H9 (cell line): ENCODE results near the gene DMPK. TPM values are rescaled to one million over a fixed set of nuclear protein-coding genes. Genes with fewer than 3 reads are reported as not detected.
A peak's percentile ranks its signal among the peaks of the same experiment; 100 is the strongest.

ENCODE experiments used
- DNase-seq: peaks from one replicate; pipeline ENCODE4 v3.0.0-alpha.2; 2017
- H2AFZ ChIP-seq: one replicate; pipeline ENCODE4 v1.6.1; 2013; ENCODE audit warnings: mild to moderate bottlenecking, low read length, control low read depth, moderate library complexity
- H2AK5ac ChIP-seq: 2 replicates; pipeline ENCODE4 v1.6.1; 2013; ENCODE audit warnings: low read length, control low read depth, mixed read lengths; ENCODE audit not compliant: insufficient read length
- H2BK120ac ChIP-seq: one replicate; pipeline ENCODE4 v1.6.1; 2013; ENCODE audit warnings: low read depth, mild to moderate bottlenecking, low read length, control low read depth, inconsistent platforms; ENCODE audit not compliant: poor library complexity, severe bottlenecking
- H2BK12ac ChIP-seq: 2 replicates; pipeline ENCODE4 v1.6.1; 2013; ENCODE audit warnings: low read length, control low read depth, mixed read lengths, low read depth; ENCODE audit not compliant: insufficient read length
- H2BK15ac ChIP-seq: 2 replicates; pipeline ENCODE4 v1.6.1; 2013; ENCODE audit warnings: low read depth, low read length, control low read depth
- H2BK20ac ChIP-seq: one replicate; pipeline ENCODE4 v1.6.1; 2013; ENCODE audit warnings: low read depth, mild to moderate bottlenecking, low read length, control low read depth, inconsistent platforms; ENCODE audit not compliant: poor library complexity, severe bottlenecking
- H2BK5ac ChIP-seq: 2 replicates; pipeline ENCODE4 v1.6.1; 2013; ENCODE audit warnings: low read length, control low read depth, mixed read lengths; ENCODE audit not compliant: insufficient read length
- H3K14ac ChIP-seq: 2 replicates; pipeline ENCODE4 v1.6.1; 2013; ENCODE audit warnings: low read length, control low read depth; ENCODE audit not compliant: insufficient read depth
- H3K18ac ChIP-seq: 2 replicates; pipeline ENCODE4 v1.6.1; 2013; ENCODE audit warnings: low read depth, mild to moderate bottlenecking, mixed read lengths, low read length, control low read depth; ENCODE audit not compliant: insufficient read length
- H3K23ac ChIP-seq: 2 replicates; pipeline ENCODE4 v1.6.1; 2013; ENCODE audit warnings: low read length, control low read depth, mixed read lengths, low read depth; ENCODE audit not compliant: insufficient read length
- H3K23me2 ChIP-seq: 2 replicates; pipeline ENCODE4 v1.6.1; 2013; ENCODE audit warnings: low read depth, mild to moderate bottlenecking, mixed read lengths, low read length, control low read depth; ENCODE audit not compliant: insufficient read length, poor library complexity, severe bottlenecking
- H3K27ac ChIP-seq: 2 replicates; pipeline ENCODE4 v1.5.1; 2013; ENCODE audit warnings: low read length, control low read depth, mixed read lengths, low read depth; ENCODE audit not compliant: insufficient read length
- H3K27me3 ChIP-seq: 2 replicates; pipeline ENCODE4 v1.6.1; 2013; ENCODE audit warnings: low read length, control low read depth, inconsistent platforms; ENCODE audit not compliant: insufficient read depth
- H3K4ac ChIP-seq: 2 replicates; pipeline ENCODE4 v1.6.1; 2013; ENCODE audit warnings: low read depth, mild to moderate bottlenecking, control low read depth, inconsistent platforms, low read length, moderate library complexity
- H3K4me1 ChIP-seq: 2 replicates; pipeline ENCODE4 v1.6.1; 2013; ENCODE audit warnings: low read length, control low read depth, inconsistent platforms; ENCODE audit not compliant: insufficient read depth
- H3K4me2 ChIP-seq: 2 replicates; pipeline ENCODE4 v1.6.1; 2013; ENCODE audit warnings: low read length, control low read depth, mixed read lengths; ENCODE audit not compliant: insufficient read length, insufficient read depth
- H3K56ac ChIP-seq: 2 replicates; pipeline ENCODE4 v1.6.1; 2013; ENCODE audit warnings: low read depth, mild to moderate bottlenecking, mixed read lengths, low read length, control low read depth; ENCODE audit not compliant: insufficient read length
- H3K79me1 ChIP-seq: 2 replicates; pipeline ENCODE4 v1.6.1; 2013; ENCODE audit warnings: low read depth, mild to moderate bottlenecking, moderate library complexity, low read length, control low read depth, inconsistent platforms; ENCODE audit not compliant: insufficient read depth, poor library complexity, severe bottlenecking
- H3K79me2 ChIP-seq: 2 replicates; pipeline ENCODE4 v1.6.1; 2013; ENCODE audit warnings: low read length, control low read depth, inconsistent platforms; ENCODE audit not compliant: insufficient read depth
- H3K9ac ChIP-seq: 2 replicates; pipeline ENCODE4 v1.6.1; 2013; ENCODE audit warnings: low read length, control low read depth, mixed read lengths; ENCODE audit not compliant: insufficient read length; ENCODE audit errors: extremely low read depth
- H3K9me3 ChIP-seq: one replicate; pipeline ENCODE4 v1.6.1; 2013; ENCODE audit warnings: low read depth, low read length, inconsistent platforms; ENCODE audit not compliant: control insufficient read depth
- H3T11ph ChIP-seq: one replicate; pipeline ENCODE4 v1.6.1; 2013; ENCODE audit warnings: mild to moderate bottlenecking, low read length, control low read depth, inconsistent platforms
- H4K20me1 ChIP-seq: one replicate; pipeline ENCODE4 v1.6.1; 2013; ENCODE audit not compliant: control insufficient read depth, insufficient read length, insufficient read depth
- H4K5ac ChIP-seq: 2 replicates; pipeline ENCODE4 v1.6.1; 2013; ENCODE audit warnings: low read depth, mild to moderate bottlenecking, mixed read lengths, low read length, control low read depth; ENCODE audit not compliant: insufficient read length
- H4K8ac ChIP-seq: replicated peaks from 2 replicates; pipeline ENCODE4 v1.6.1; 2013; ENCODE audit warnings: low read length, control low read depth, mixed read lengths, low read depth; ENCODE audit not compliant: insufficient read length
- H4K91ac ChIP-seq: 2 replicates; pipeline ENCODE4 v1.6.1; 2013; ENCODE audit warnings: low read depth, mild to moderate bottlenecking, moderate library complexity, mixed read lengths, low read length, control low read depth; ENCODE audit not compliant: insufficient read length
- H3K27ac Mint-ChIP-seq, 3 experiments: 2 replicates in 2 of 3; 3 replicates in 1 of 3; pipeline ENCODE4 v1.8.0; 2020 to 2021; ENCODE audit warnings: mixed read lengths in 3 of 3, mild to moderate bottlenecking in 1 of 3, moderate library complexity in 1 of 3
- H3K27me3 Mint-ChIP-seq: 2 replicates; pipeline ENCODE4 v1.8.0; 2021; ENCODE audit warnings: low read depth, mild to moderate bottlenecking, moderate library complexity, mixed read lengths
- H3K36me3 Mint-ChIP-seq, 3 experiments: 2 replicates in 2 of 3; 3 replicates in 1 of 3; pipeline ENCODE4 v1.8.0; 2020 to 2021; ENCODE audit warnings: low read depth in 3 of 3, mixed read lengths in 3 of 3; ENCODE audit not compliant: insufficient read depth in 1 of 3
- H3K4me1 Mint-ChIP-seq, 2 experiments: 2 replicates each; pipeline ENCODE4 v1.8.0; 2020; ENCODE audit warnings: mixed read lengths in 2 of 2
- H3K4me3 Mint-ChIP-seq, 2 experiments: 2 replicates in 1 of 2; 3 replicates in 1 of 2; pipeline ENCODE4 v1.8.0; 2020 to 2021; ENCODE audit warnings: mild to moderate bottlenecking in 2 of 2, mixed read lengths in 2 of 2, moderate library complexity in 1 of 2
- H3K9me3 Mint-ChIP-seq, 2 experiments: 2 replicates in 1 of 2; 3 replicates in 1 of 2; pipeline ENCODE4 v1.8.0; 2020; ENCODE audit warnings: mild to moderate bottlenecking in 2 of 2, mixed read lengths in 2 of 2, moderate library complexity in 1 of 2
- CTCF ChIP-seq: fragments of 200-600 bp; sonication (generic); conservative IDR thresholded peaks from 3 replicates; pipeline ENCODE4 v1.8.0; 2021; ENCODE audit warnings: antibody characterized with exemption, mild to moderate bottlenecking
- WGBS: extraction: QIAGEN DNeasy Blood & Tissue Kit; methylation state at CpG from one replicate; pipeline ENCODE4 v1.1.7; 2013; ENCODE audit warnings: missing lambda C conversion rate, low lambda C conversion rate, mixed read lengths; ENCODE audit not compliant: insufficient read length; ENCODE audit errors: extremely low coverage; 5-methylcytosine and 5-hydroxymethylcytosine counted together
- total RNA-seq: library from RNA; stranded (reverse); gene quantifications from 2 replicates; pipeline ENCODE4 v1.2.1, GENCODE V29; 2021

The DMPK gene
- total RNA-seq, 1 experiment from 2014 or later: 67.4 TPM

GRCh38 chr19:45815481-45816216 is 33.4 kb upstream of the DMPK start:
- Mint-ChIP-seq H3K9me3 (no peaks in the 10 kb centered on the region), H3K27me3 (peaks cover 4% of the 10 kb centered on the region), H3K27ac (peak overlapping the region; percentile 95 to 97 (median 95)), H3K36me3 (peaks cover 4 to 23% (median 21%) of the 10 kb centered on the region in 3 experiments; a peak in 6 of 7 replicates), H3K4me3 (peak overlapping the region; percentile 85 to 95), H3K4me1 (peaks cover 24 to 35% of the 10 kb centered on the region in 2 experiments)
- Histone ChIP-seq H3K9ac (peak overlapping the region; percentile 49), H3K4me2 (peak overlapping the region; percentile 12), H3K27ac (peak overlapping the region; percentile 43), H2BK120ac (peak overlapping the region; percentile 56), H2AFZ (no peak overlapping the region), H4K5ac (no peak overlapping the region), H4K91ac (no peak overlapping the region), H3K4ac (no peak overlapping the region; the same call in 1 of the 2 replicates), H2BK5ac (no peak overlapping the region), H3K4me1 (0 out of 2 replicates have a peak, but pooled peaks cover 1% of the 10 kb centered on the region), H3K79me1 (no peaks in the 10 kb centered on the region), H3T11ph (no peak overlapping the region), H3K18ac (peak overlapping the region; percentile 84), H3K56ac (no peak overlapping the region), H4K20me1 (no peaks in the 10 kb centered on the region), H2BK20ac (no peak overlapping the region), H2BK15ac (no peak overlapping the region), H2BK12ac (no peak overlapping the region), H4K8ac (no peak overlapping the region), H3K23ac (no peak overlapping the region), H3K23me2 (peaks cover 13% of the 10 kb centered on the region), H3K79me2 (no peaks in the 10 kb centered on the region), H3K27me3 (no peaks in the 10 kb centered on the region), H3K9me3 (no peaks in the 10 kb centered on the region), H3K14ac (peak overlapping the region; percentile 92), H2AK5ac (no peak overlapping the region)
- WGBS: no CpG with 5 or more reads among the region's 44 CpGs
- peak; percentile 94 for DNase-seq
- TF ChIP-seq CTCF: no peak
